GM12801 (cell line): ENCODE results near the gene ARHGAP33.

Experiments
- CTCF ChIP-seq: IDR thresholded peaks from one replicate; pipeline ENCODE4 v1.5.1; 2011; ENCODE audit warnings: control low read depth; ENCODE audit not compliant: insufficient read length; ENCODE audit errors: extremely low read depth

ARHGAP33 gene

DNA sequence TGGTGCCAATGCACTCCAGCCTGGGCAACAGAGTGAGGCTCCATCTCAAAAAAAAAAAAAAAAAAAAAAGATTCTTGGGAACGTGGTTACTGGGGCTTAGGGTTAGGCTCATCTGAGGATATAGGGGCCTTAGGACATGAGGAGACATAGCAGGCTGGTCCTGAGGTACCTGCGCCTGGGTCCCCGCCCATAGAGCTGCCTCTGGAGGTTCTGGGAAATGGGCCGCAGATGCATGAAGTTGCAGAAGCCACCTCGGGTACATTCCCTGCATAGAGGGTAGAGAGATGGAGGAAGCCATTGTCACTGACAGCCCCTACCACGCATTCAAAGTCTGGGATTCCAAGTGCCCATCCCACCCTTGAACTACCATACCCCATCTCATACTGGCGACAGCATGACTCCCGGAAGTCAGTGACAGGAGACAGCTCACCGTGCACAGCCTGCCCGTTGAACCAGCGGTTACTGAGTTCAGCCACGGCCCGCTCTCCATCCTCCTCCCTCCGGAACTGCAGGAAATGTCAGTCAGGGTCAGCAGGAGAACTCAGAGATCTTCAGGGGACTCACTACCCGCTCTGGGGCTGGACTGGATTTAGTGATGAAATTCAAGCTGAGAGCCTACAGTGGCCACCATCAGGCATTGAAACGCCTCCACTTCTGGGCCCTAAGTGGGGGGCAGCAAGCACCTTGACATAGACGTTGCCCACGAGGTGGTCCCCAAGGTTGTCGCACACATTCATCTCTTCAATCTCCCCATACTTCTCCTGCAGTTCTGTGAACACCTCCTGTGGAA, 31.5 kb upstream of the ARHGAP33 start:
- no peak for TF ChIP-seq CTCF

DNA sequence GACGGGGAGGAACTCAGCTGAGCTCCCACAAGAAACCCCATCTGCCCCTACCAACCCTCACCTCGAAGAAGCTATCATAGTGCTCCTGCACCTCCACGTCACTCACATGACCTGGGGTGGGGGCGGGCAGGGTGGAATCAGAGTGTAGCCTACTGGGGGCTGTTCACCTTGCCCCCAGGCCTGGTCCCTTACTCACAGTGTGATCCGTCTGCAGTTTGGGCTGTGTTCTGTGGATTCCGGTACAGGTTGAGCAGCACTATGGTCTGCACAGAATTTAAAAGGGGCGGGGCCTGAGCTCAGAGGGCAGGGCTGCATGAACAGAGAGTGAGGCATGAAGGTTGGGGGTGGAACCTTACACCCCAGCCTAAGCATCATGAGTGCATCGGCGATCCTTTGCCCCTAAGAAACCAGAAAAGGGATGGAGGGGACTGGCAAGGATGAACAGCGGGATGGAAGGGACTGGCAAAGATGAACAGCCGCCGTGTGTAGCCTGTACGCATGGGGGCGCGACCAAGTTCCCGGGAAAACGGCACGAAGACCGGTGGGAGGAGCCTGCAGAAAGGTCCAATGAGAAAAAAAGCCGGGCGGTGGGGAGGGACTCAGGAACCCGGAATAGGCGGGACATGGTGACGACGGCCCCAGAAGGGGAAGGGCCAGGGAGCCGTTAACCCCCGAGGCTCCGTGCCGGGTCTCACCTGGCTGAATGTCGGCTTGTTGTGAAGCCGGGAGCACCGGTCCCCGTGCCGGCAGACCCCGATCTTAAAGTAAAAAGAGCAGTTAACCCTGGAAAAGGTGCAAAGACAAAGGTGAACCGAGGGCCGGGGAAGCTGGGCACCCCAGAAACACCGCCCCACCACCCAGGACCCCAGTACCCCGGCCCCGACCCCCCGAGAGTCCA, 30.7 kb upstream of the ARHGAP33 start:
- TF ChIP-seq CTCF, result no peak

- TF ChIP-seq CTCF, result no peak
Observed at GRCh38 chr19:35745328-35746086, 29.9 kb upstream of the ARHGAP33 start, which contains the start of the genes PSENEN and U2AF1L4. TSS of gene PSENEN (plus strand) at chr19:35745651. CDS start at chr19:35745931, 280 bp downstream. TSS of gene U2AF1L4 (minus strand) at chr19:35745418. CDS start at chr19:35745391, 27 bp downstream.

- no peak for TF ChIP-seq CTCF
Observed at GRCh38 chr19:35746087-35746462, 29.3 kb upstream of the ARHGAP33 start.

GRCh38 chr19:35746531-35746930, 28.8 kb upstream of the ARHGAP33 start:
- no peak for TF ChIP-seq CTCF

DNA sequence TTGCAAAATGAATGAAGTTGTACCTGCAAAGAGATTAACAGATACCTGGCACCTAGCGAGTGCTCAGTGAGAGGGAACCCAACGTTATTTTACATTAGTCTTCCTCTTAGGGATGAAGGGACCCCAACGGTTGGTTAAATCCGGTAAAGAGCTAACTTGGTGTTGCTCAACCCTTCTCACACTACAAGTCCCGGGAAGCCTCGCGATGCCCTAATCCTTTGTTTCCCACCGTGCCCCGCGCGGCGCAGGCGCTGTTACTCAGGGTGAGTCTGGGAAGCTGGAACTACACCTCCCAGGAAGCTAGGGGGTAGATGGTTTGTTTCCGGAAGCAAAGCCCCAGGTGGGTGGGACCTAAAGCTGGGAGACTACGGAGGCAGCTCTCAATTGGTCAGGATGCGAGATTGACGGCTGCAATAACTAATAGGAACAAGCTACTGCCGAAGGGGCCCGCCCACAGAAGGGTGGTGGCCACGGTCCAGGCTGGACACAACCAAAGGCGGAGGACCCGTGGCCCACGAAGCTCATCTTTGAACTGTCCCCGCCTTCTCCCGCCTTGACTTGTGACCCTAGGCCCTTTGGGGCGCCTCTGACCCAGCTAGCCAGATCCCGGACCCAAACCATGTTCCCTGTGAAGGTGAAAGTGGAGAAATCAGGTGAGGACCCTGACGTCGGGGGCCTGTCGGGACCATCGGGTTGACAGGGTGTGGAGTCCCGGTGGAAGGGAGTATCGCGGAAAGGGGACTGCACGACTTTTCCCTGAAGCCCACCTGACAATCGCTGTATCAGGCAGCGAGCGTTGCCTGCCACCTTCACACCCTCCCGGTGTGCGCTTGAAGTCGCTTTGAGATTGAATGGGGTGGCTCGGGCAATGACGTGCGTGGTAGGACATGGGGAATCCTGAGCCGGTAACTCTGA, 27.0 kb upstream of the ARHGAP33 start, which contains the start of gene LIN37:
LIN37 (plus strand) TSS at position 471 of the 915 bp plus-strand sequence; CDS start at position 620, 149 bp downstream.
- no peak for TF ChIP-seq CTCF
